ENCODE data around the gene SLC30A2. TPM values are rescaled to one million over a fixed set of nuclear protein-coding genes. Genes with fewer than 3 reads are reported as not detected.
A peak's percentile ranks its signal among the peaks of the same experiment; 100 is the strongest.
"Not testable (repeated sequence)": the region's sequence is repeated elsewhere in the genome, so short reads cannot be mapped to it uniquely, and the experiment has no call there.

SLC30A2 gene
- 1 to 10 TPM in 1 of 3 donors, under 1 TPM in 2; 0.16 to 1.3 (median 0.33) TPM for total RNA-seq

GRCh38 chr1:26045722-26046245, at the start of gene SLC30A2:
SLC30A2 (minus strand) TSS chr1:26046118; CDS start chr1:26045896, 222 bp downstream.
- peak within 1 kb of the TSS; percentile 4 to 53 (median 34) for H3K4me3 ChIP-seq
- intact Hi-C loops (cut with DNase I; ENCODE audit: low total_unique reads): no loop called here
- H3K27me3 ChIP-seq: peaks cover 0 to 58% of the 10 kb centered on the region in 2 donors

GRCh38 chr1:26094677-26095383, 48.9 kb upstream of the SLC30A2 start:
- intact Hi-C loops (cut with DNase I; ENCODE audit: low total_unique reads): no loop called here
- Histone ChIP-seq H3K36me3 (no peaks in the 10 kb centered on the region), H3K4me1 (no peaks in the 10 kb centered on the region), H3K27me3 (no peaks in the 10 kb centered on the region), H3K4me3 (no peak overlapping the region), H3K9me3 (no peaks in the 10 kb centered on the region), H3K27ac (no peak overlapping the region)
- peak in 2 of 3 donors; percentile 23 to 62 for TF ChIP-seq POLR2AphosphoS5 (IDR thresholded peaks at IDR 0.05)
- no peak for TF ChIP-seq POLR2A (IDR thresholded peaks at IDR 0.05)
- DNase-seq (ENCODE audit: low spot score in 2 of 2): no peak

More at GRCh38 chr1:26045722-26046245, at the start of gene SLC30A2:
- DNase-seq (ENCODE audit: low spot score in 2 of 2): no peak
- no peaks in the 10 kb centered on the region for H3K36me3 ChIP-seq
- H3K4me1 ChIP-seq: peaks cover 0 to 13% of the 10 kb centered on the region in 2 donors
- H3K27ac ChIP-seq: no peak within 1 kb of the TSS
- TF ChIP-seq POLR2A (IDR thresholded peaks at IDR 0.05) (no peak), CTCF (IDR thresholded peaks at IDR 0.05) (no peak), POLR2AphosphoS5 (IDR thresholded peaks at IDR 0.05) (no peak)
- H3K9me3 ChIP-seq: no peaks in the 10 kb centered on the region

GRCh38 chr1:26094076-26094669, 48.3 kb upstream of the SLC30A2 start:
- no peaks in the 10 kb centered on the region for H3K36me3 ChIP-seq
- DNase-seq (ENCODE audit: low spot score in 2 of 2): no peak
- TF ChIP-seq POLR2AphosphoS5 (IDR thresholded peaks at IDR 0.05) (no peak), CTCF (IDR thresholded peaks at IDR 0.05) (no peak), POLR2A (IDR thresholded peaks at IDR 0.05) (no peak)
- no peak overlapping the region for H3K27ac ChIP-seq
- H3K9me3 ChIP-seq: no peaks in the 10 kb centered on the region
- intact Hi-C loops (cut with DNase I; ENCODE audit: low total_unique reads): no loop called here
- H3K4me3 ChIP-seq: no peak overlapping the region
- H3K27me3 ChIP-seq: peaks cover 0 to 4% of the 10 kb centered on the region in 2 donors
- no peaks in the 10 kb centered on the region for H3K4me1 ChIP-seq

GRCh38 chr1:26093569-26093968, 47.7 kb upstream of the SLC30A2 start:
- intact Hi-C loops (cut with DNase I; ENCODE audit: low total_unique reads); DNase-seq (ENCODE audit: low spot score in 2 of 2); H3K27ac ChIP-seq; H3K36me3 ChIP-seq; H3K4me1 ChIP-seq; H3K4me3 ChIP-seq; H3K9me3 ChIP-seq; H3K27me3 ChIP-seq: not testable (repeated sequence)

GRCh38 chr1:26092422-26092821, 46.5 kb upstream of the SLC30A2 start:
- Histone ChIP-seq H3K36me3 (no peaks in the 10 kb centered on the region), H3K4me3 (no peak overlapping the region), H3K4me1 (no peaks in the 10 kb centered on the region), H3K27me3 (peaks cover 0 to 5% of the 10 kb centered on the region in 2 donors), H3K27ac (no peak overlapping the region), H3K9me3 (no peaks in the 10 kb centered on the region)
- TF ChIP-seq POLR2A (IDR thresholded peaks at IDR 0.05) (no peak), CTCF (IDR thresholded peaks at IDR 0.05) (no peak), POLR2AphosphoS5 (IDR thresholded peaks at IDR 0.05) (no peak)
- no peak for DNase-seq (ENCODE audit: low spot score in 2 of 2)
- intact Hi-C loops (cut with DNase I; ENCODE audit: low total_unique reads): no loop called here

- no peaks in the 10 kb centered on the region for H3K36me3 ChIP-seq
- peaks cover 0 to 5% of the 10 kb centered on the region in 2 donors for H3K27me3 ChIP-seq
- H3K27ac ChIP-seq: no peak overlapping the region
- H3K4me1 ChIP-seq: no peaks in the 10 kb centered on the region
- no peak for TF ChIP-seq POLR2A (IDR thresholded peaks at IDR 0.05)
- TF ChIP-seq CTCF (IDR thresholded peaks at IDR 0.05): no peak
- no peak for TF ChIP-seq POLR2AphosphoS5 (IDR thresholded peaks at IDR 0.05)
- intact Hi-C loops (cut with DNase I; ENCODE audit: low total_unique reads): no loop called here
- no peaks in the 10 kb centered on the region for H3K9me3 ChIP-seq
- H3K4me3 ChIP-seq: no peak overlapping the region
- DNase-seq (ENCODE audit: low spot score in 2 of 2): no peak
Measured at GRCh38 chr1:26090893-26091292, 45.0 kb upstream of the SLC30A2 start.
